Activated CD4-positive, alpha-beta T cell treated with anti-CD3 and anti-CD28 coated beads for 48 hours (primary cell): ENCODE data around the gene GIN1.
"Not testable (repeated sequence)": the region's sequence is repeated elsewhere in the genome, so short reads cannot be mapped to it uniquely, and the experiment has no call there.

ENCODE experiments used
- DNase-seq: peaks from one replicate; pipeline ENCODE4 v3.0.0-alpha.2; 2020

GIN1 gene

DNA sequence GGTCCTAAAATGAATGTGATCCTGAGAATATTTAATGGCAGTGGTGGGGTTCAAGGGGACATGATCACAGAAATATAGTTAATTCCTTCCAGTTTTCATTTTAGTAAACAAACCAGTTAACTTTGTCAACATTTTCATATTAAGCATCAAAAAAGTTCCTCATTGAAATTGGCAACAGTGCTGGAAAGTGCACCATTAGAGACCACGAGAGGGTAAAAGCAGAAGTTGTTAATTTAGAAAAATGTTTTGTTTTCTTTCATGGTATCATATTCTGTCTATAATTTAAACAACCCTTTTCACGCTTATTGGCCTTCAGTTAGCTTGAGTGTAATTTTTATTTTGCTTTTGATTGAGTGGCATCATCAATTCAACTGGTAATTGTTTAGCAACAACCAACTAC lies 11.9 kb downstream of the GIN1 start:
- no peak for DNase-seq

- DNase-seq = no peak
Measured at GRCh38 chr5:103102234-103102633, 17.7 kb downstream of the GIN1 start.

DNA sequence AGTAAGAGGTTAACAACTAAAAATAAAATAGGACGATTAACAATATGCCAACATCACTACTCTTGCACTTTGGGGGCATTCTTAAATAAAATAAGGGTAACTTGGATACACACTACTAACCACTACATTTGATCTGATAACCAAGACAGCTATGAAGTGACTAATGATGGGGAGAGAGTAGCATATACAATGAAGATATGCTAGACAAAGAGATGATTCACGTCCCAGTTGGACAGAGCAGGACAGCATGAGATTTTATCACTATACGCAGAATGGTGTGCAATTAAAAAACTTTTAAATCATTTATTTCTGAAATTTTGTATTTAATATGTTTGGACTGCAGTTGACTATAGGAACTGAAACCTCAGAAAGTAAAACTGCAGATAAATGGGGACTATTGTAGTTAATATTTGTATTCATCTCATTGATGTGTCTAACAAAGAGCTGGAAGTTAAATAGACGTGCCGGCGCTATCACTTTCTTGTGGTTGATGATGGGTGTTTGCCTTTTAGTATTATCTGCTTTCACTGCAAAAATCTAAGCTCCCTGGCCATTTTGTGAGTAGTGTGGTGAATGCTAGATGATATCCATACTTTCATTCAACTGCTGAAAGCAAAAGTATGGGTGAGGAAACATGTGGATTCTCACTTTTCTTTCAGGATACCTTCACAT lies 18.7 kb downstream of the GIN1 start:
- DNase-seq = no peak

- DNase-seq = no peak
Measured at GRCh38 chr5:103098993-103099392, 20.9 kb downstream of the GIN1 start.

- no peak for DNase-seq
Measured at GRCh38 chr5:103094737-103095136, 25.2 kb downstream of the GIN1 start.

GRCh38 chr5:103093727-103094126 lies 26.2 kb downstream of the GIN1 start:
- DNase-seq = no peak

DNA sequence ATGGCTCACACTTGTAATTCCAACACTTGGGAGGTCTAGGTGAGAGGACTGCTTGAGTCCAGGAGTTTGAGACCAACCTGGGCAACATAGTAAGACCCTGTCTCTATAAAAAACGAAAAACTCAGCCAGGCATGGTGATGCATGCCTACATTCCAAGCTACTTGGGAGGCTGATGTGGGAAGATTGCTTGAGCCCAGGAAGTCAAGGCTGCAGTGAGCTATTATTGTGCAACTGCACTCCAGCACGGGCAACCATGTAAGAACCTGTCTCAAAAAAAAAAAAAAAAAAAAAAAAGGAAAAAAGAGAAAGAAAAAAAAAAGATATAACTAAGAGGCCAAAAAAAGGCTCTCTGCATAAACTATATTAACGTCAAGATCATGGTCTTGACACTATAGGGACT lies 27.3 kb downstream of the GIN1 start:
- no peak for DNase-seq

DNA sequence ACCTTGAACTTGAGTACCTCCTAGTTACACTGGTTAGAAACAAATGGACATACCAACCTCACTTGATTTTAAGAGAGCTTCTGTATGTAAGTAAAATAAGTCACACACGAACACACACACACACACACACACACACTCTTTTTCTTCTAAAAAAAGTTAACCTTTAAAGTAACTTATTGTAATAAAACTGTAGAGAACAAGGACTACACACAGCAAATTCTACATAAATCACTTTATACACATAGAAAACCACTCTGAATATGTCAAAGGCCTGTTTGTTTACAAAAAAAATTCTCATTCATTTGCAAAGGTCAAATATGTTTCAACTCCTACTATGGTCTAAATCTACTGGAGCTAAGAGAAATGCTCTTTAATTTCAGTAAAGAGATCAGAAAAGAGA lies 29.1 kb downstream of the GIN1 start:
- no peak for DNase-seq

GRCh38 chr5:103089272-103089671 lies 30.7 kb downstream of the GIN1 start:
- DNase-seq = no peak

GRCh38 chr5:103086547-103086946 lies 33.4 kb downstream of the GIN1 start:
- no peak for DNase-seq

DNA sequence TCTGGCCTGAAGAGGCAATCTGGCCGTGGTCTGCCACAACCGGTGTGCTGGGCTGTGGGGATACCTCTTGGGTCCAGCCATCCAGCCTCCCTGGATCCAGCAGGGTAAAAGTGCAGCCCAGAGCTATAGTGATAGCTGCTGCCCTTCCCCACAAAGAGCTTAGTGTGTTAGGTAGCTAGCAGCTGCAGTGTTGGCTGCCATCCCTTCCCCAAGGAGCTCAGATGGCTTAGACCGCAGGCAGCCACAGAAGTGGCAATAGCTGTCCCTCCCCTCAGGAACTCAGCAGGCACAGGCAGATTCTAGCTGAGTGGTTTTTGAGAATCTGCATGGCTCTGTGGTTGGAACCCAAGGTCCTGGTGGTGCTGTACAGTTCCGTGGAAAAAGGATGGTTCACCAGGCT lies 40.1 kb downstream of the GIN1 start:
- no peak for DNase-seq

DNA sequence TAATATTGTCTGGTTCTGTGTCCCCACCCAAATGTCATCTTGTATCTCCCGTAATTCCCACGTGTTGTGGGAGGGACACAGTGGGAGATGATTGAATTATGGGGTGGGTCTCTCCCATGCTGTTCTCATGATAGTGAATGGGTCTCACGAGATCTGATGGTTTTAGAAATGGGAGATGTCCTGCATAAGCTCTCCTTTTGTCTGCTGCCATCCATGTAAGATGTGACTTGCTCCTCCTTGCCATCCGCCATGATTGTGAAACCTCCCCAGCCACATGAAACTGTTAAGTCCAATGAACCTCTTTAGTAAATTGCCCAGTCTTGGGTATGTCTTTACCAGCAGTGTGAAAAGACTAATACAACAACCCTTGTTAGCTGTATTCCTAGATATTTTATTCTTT lies 44.5 kb downstream of the GIN1 start:
- no peak for DNase-seq

- not testable (repeated sequence) for DNase-seq
Measured at GRCh38 chr5:103073500-103073899, 46.4 kb downstream of the GIN1 start.

- DNase-seq = no peak
Measured at GRCh38 chr5:103066326-103066725, 53.6 kb downstream of the GIN1 start.

DNA sequence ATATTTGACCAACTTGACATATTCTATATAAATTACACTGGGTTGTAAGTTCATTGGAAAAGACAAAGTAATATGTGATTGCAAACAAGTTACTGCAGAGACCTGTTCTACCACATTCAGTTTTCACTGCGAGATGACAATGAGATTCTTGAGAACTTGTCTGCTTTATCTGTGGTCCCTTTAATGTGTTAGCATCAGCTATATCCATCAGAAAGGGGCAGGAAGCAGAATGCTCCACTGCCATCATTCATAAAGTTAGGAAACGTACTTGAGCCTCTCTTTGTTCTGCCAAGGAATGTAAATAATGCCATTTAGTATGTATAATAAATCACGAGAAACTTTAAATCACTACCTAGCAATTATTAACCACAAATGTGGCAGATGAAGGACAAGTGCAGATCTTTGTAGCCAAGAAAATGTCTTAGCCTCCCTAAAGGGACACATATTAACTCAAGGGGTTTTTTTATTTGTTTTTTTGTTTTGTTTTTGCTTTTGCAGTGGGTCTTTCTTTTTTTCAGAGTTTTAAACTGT lies 59.4 kb downstream of the GIN1 start:
- no peak for DNase-seq

- DNase-seq = no peak
Measured at GRCh38 chr5:103059525-103059924, 60.4 kb downstream of the GIN1 start.

DNA sequence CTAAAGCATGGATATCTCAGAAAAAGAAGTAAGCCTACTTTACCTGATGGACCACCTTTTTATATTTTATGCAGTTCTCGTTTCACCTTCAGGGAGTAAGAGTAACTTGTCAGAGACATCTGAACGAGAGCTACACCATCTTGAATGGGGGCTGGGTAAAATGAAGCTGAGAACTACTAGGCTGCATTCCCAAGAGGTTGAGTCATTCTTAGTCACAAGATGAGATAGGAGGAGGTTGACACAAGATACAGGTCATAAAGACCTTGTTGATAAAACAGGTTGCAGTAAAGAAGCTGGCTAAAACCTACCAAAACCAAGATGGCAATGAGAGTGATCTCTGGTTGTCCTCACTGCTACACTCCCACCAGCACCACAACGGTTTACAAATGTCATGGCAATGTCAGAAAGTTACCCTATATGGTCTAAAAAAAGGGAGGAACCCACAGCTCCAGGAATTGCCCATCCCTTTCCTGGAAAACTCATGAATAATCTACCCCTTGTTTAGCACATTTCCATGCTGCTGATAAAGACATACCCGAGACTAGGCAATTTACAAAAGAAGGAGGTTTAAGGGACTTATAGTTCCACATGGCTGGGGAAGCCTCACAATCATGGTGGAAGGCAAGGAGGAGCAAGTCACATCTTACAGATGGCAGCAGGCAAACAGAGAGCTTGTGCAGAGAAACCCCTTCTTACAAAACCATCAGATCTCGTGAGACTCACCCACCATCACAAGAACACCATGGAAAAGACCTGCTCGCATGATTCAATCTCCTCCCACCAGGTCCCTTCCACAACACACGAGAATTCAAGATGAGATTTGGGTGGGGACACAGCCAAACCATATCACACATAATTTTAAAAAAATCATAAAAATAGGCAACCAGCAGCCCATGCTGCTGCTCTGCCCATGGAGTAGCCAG lies 62.5 kb downstream of the GIN1 start:
- no peak for DNase-seq

GRCh38 chr5:103046706-103047105 lies 73.2 kb downstream of the GIN1 start:
- not testable (repeated sequence) for DNase-seq

DNA sequence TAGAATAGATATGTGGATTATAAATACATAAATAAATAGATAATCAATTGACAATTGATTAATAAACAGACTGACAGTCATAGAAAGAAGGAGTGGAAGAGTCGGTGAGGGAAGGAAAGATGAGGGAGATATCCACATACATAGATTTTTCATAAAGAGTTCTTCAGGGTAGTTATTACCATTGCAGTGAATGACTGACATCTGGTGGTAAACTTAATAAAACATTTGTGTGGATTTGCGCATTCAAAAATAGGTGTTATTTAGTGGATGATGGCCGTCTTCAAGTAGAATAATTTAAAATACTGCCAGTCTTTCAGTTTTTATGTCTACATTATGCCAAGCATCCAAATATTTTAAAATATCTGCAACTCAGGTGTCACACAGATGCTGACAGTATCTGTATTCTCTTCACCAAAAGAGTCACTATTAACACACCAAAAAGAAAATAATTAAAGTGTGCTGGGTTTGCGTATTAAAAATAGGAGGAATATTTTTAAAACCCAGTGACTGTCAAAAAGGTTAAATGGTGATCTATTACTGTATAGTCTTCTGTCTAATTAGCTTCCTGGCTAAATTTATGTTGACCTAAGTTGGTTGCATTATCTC lies 78.8 kb downstream of the GIN1 start:
- no peak for DNase-seq

- no peak for DNase-seq
Measured at GRCh38 chr5:103037673-103038455, 82.1 kb downstream of the GIN1 start.

DNA sequence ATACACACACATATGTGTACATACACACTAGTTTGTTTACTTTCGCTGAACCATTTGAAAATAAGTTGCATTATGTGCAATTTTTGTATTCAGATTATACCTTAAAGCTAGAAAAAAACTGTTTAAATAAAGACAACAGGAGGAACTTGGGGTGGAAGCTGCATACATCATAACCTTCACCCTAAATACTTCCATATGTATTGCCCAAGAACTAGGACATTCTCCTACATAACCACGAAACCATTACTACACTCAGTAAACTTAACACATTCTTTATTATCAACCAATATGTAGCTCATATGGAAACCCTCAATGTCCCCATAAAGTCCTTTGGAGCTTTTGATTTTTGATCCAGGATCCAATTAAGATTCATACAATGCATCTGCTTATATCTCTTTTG lies 83.3 kb downstream of the GIN1 start:
- DNase-seq = no peak
